Activated gamma-delta T cell (primary cell): Measurements from ENCODE around the gene ERC1.

Experiments used
- DNase-seq: peaks from one replicate; lab custom pipeline; 2025; lab: John Stamatoyannopoulos, UW

ERC1 gene

GRCh38 chr12:1481906-1482305 lies 490.9 kb downstream of the ERC1 start:
- no peak for DNase-seq

- DNase-seq, result no peak
These were observed 497.9 kb downstream of the ERC1 start for GRCh38 chr12:1488908-1489381.

GRCh38 chr12:1491983-1492697 lies 501.1 kb downstream of the ERC1 start:
- no peak for DNase-seq

GRCh38 chr12:1493781-1494565 lies 502.9 kb downstream of the ERC1 start:
- no peak for DNase-seq

- DNase-seq, result no peak
These were observed 503.8 kb downstream of the ERC1 start for GRCh38 chr12:1494856-1495255.

GRCh38 chr12:1496162-1496900 lies 505.3 kb downstream of the ERC1 start:
- DNase-seq, result no peak

- DNase-seq, result no peak
These were observed 506.1 kb downstream of the ERC1 start for GRCh38 chr12:1497161-1497560.

- no peak for DNase-seq
These were observed 507.2 kb downstream of the ERC1 start for GRCh38 chr12:1498199-1498740.

- DNase-seq, result no peak
These were observed 508.3 kb downstream of the ERC1 start for GRCh38 chr12:1499351-1499750.

GRCh38 chr12:1500095-1500801 lies 509.2 kb downstream of the ERC1 start:
- no peak for DNase-seq

- no peak for DNase-seq
These were observed 510.0 kb downstream of the ERC1 start for GRCh38 chr12:1501001-1501400.

- no peak for DNase-seq
These were observed 510.8 kb downstream of the ERC1 start for GRCh38 chr12:1501695-1502378.

GRCh38 chr12:1502379-1502720 lies 511.3 kb downstream of the ERC1 start:
- DNase-seq, result no peak

- DNase-seq, result no peak
These were observed 511.8 kb downstream of the ERC1 start for GRCh38 chr12:1502831-1503230.

GRCh38 chr12:1503281-1503711 lies 512.3 kb downstream of the ERC1 start:
- no peak for DNase-seq

- DNase-seq, result no peak
These were observed 513.4 kb downstream of the ERC1 start for GRCh38 chr12:1504304-1504894.

GRCh38 chr12:1504895-1505311 lies 513.9 kb downstream of the ERC1 start:
- no peak for DNase-seq

GRCh38 chr12:1505576-1505975 lies 514.6 kb downstream of the ERC1 start:
- no peak for DNase-seq

GRCh38 chr12:1507308-1507707 lies 516.3 kb downstream of the ERC1 start:
- no peak for DNase-seq

- no peak for DNase-seq
These were observed 518.5 kb downstream of the ERC1 start for GRCh38 chr12:1509413-1510052.
